Right lobe of liver (tissue), 4 donors: ENCODE results near the gene TOGARAM2.

Experiments used
- POLR2A ChIP-seq: fragments of 450-650 bp; IDR thresholded peaks from one replicate; pipeline ENCODE4 v1.6.1; 2017; ENCODE audit warnings: antibody characterized with exemption, mild to moderate bottlenecking
- TF ChIP-seq, protein P1 (sequence below), 4 donors: fragments of 200-600 bp in 3 of 4; fragments of 450-650 bp in 1 of 4; IDR thresholded peaks; one replicate each; pipeline versions ENCODE4 v1.5.1 to v1.8.0; 2016 to 2022; ENCODE audit warnings: antibody characterized with exemption in 4 of 4, mild to moderate bottlenecking in 2 of 4
- donor health status: DM: no; HTN: no; CAD: no.
- donor health status: DM: no; HTN: no; CAD: no.
- donor health status: DM: no; HTN: yes; CAD: no.

DNA sequence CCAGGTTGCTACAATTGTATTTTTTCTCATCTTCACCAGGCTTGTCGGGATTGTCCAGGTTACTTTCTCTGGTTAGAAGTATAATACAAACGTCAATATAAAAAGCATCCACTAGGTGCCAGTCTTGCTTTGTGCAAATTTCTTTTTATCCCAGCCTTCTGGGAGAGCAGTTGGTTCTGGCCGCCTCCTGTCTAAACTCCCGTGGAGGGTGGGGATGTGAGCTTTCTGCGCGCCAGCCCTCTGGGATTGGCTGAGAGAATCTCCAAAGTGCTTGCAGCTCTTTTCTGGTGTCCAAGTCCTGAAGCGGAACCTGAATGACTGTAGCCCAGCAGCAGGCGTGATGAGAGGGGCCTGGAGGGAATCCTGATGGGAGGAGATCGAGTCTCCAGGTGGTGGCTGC, 22.4 kb upstream of the TOGARAM2 start:
- TF ChIP-seq, protein P1, sequence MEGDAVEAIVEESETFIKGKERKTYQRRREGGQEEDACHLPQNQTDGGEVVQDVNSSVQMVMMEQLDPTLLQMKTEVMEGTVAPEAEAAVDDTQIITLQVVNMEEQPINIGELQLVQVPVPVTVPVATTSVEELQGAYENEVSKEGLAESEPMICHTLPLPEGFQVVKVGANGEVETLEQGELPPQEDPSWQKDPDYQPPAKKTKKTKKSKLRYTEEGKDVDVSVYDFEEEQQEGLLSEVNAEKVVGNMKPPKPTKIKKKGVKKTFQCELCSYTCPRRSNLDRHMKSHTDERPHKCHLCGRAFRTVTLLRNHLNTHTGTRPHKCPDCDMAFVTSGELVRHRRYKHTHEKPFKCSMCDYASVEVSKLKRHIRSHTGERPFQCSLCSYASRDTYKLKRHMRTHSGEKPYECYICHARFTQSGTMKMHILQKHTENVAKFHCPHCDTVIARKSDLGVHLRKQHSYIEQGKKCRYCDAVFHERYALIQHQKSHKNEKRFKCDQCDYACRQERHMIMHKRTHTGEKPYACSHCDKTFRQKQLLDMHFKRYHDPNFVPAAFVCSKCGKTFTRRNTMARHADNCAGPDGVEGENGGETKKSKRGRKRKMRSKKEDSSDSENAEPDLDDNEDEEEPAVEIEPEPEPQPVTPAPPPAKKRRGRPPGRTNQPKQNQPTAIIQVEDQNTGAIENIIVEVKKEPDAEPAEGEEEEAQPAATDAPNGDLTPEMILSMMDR (IDR thresholded peaks at IDR 0.05) = peak; percentile 57 to 85 (median 60)
- TF ChIP-seq POLR2A = no peak
